Tibial artery (tissue), 4 donors: ENCODE measurements around the gene VSIG10L.

ENCODE experiments used
- DNase-seq, 2 donors: peaks; one replicate each; pipeline ENCODE4 v3.0.0-alpha.2; 2019
- H3K27ac ChIP-seq, 2 donors: fragments of 200-600 bp; sonication (generic) in 1 of 2; 1 replicate in 1 of 2; 2 replicates in 1 of 2; pipeline ENCODE4 v1.5.1; 2018 to 2019; ENCODE audit warnings: mild to moderate bottlenecking in 1 of 2
- H3K27me3 ChIP-seq, 2 donors: fragments of 200-600 bp; sonication (generic) in 1 of 2; one replicate each; pipeline versions ENCODE4 v1.5.1 to v1.6.0; 2016 to 2019
- H3K36me3 ChIP-seq, 3 donors: fragments of 200-600 bp; sonication (generic) in 2 of 3; one replicate each; pipeline ENCODE4 v1.5.1; 2016 to 2019; ENCODE audit warnings: mild to moderate bottlenecking in 2 of 3
- H3K4me1 ChIP-seq, 4 donors: fragments of 200-600 bp; sonication (generic) in 2 of 4; 1 replicate in 3 of 4; 2 replicates in 1 of 4; pipeline ENCODE4 v1.5.1; 2016 to 2019
- H3K4me3 ChIP-seq, 2 donors: fragments of 200-600 bp; sonication (generic) in 1 of 2; 1 replicate in 1 of 2; 2 replicates in 1 of 2; pipeline ENCODE4 v1.5.1; 2018 to 2019; ENCODE audit warnings: mild to moderate bottlenecking in 2 of 2
- H3K9me3 ChIP-seq, 3 donors: fragments of 200-600 bp; sonication (generic) in 1 of 3; one replicate each; pipeline ENCODE4 v1.5.1; 2016 to 2019
- intact Hi-C: fragments of 100-400 bp; cut with DNase I; formaldehyde crosslinking; loops from one replicate; pipeline ENCODE4 v1.15.0; 2023; ENCODE audit warnings: low total_unique reads
- TF ChIP-seq, protein P1 (sequence below), 2 experiments: fragments of 200-600 bp in 1 of 2; fragments of 450-650 bp in 1 of 2; IDR thresholded peaks; one replicate each; pipeline ENCODE4 v1.5.1; 2017 to 2019; ENCODE audit warnings: antibody characterized with exemption in 2 of 2, mild to moderate bottlenecking in 1 of 2, moderate library complexity in 1 of 2

VSIG10L gene

DNA sequence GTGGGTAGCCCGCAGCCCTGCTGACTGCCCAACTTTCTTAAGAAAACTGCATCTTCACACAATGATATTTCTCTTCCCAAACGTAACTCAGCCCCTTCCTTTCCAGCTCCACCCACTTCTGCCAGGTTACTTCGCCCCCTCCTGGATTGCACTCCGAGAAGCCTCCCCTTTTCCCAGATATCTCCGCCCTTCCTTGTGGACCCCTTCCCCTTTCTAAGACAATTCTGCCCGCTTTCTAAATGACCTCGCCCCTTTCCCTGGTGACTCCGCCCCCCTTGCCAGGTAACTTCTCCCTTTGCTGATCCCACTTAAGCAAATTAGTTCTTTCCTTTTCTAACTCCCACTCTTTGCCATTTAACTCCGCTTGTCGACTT, 2.6 kb downstream of the VSIG10L start:
- peak in 1 of 2 donors; percentile 72 for DNase-seq
- Histone ChIP-seq H3K4me1 (peaks cover 0 to 18% (median 11%) of the 10 kb centered on the region in 4 donors), H3K27me3 (no peaks in the 10 kb centered on the region), H3K36me3 (no peaks in the 10 kb centered on the region), H3K4me3 (peak overlapping the region; percentile 53 to 66), H3K9me3 (no peaks in the 10 kb centered on the region), H3K27ac (peak overlapping the region; percentile 83 to 89)
- intact Hi-C loops = loop anchor here (5.0 to 10.0 kb wide), 2 partner anchors 98 to 256 kb away; no protein-coding TSS in a partner anchor
- TF ChIP-seq, protein P1, sequence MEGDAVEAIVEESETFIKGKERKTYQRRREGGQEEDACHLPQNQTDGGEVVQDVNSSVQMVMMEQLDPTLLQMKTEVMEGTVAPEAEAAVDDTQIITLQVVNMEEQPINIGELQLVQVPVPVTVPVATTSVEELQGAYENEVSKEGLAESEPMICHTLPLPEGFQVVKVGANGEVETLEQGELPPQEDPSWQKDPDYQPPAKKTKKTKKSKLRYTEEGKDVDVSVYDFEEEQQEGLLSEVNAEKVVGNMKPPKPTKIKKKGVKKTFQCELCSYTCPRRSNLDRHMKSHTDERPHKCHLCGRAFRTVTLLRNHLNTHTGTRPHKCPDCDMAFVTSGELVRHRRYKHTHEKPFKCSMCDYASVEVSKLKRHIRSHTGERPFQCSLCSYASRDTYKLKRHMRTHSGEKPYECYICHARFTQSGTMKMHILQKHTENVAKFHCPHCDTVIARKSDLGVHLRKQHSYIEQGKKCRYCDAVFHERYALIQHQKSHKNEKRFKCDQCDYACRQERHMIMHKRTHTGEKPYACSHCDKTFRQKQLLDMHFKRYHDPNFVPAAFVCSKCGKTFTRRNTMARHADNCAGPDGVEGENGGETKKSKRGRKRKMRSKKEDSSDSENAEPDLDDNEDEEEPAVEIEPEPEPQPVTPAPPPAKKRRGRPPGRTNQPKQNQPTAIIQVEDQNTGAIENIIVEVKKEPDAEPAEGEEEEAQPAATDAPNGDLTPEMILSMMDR (IDR thresholded peaks at IDR 0.05) = no peak

DNA sequence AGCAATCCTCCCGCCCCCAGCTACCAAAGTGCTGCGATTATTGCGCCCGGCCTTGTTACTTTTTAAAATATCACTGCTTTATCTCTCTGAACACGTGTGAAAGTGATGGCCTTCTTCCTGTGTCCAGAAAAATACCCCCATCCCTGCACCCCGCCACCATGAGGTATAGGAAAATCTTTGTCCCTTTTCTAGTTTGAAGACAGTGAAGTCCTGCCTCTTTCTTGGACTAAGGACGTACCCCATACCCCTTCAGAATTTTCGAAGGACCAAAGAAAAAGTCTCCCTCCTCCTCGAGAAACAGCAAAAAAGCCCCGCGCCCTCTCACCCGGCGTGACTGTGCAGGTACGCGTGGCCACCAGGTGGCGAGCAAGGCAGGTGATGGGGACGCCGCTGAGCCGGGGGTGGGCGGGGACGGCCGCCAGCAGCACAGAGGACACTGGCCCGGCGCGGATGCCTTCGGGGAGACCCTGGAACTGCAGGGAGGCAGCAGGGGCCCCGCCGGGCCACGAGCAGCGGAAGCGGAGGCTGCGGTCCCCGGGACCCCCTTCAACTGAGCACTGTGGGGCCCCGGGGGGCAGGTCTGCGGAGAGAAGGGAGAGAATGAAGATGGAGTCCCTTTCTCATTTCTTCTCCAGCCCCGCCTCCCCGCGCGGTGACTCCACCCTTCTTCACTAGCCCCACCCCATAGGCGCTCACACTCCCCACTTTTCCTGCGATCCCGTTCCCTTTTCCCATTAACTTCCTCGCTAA, 3.2 kb downstream of the VSIG10L start:
- peak overlapping the region; percentile 83 to 89 for H3K27ac ChIP-seq
- intact Hi-C loops = loop anchor here (5.0 to 10.0 kb wide), 2 partner anchors 99 to 256 kb away; no protein-coding TSS in a partner anchor

DNA sequence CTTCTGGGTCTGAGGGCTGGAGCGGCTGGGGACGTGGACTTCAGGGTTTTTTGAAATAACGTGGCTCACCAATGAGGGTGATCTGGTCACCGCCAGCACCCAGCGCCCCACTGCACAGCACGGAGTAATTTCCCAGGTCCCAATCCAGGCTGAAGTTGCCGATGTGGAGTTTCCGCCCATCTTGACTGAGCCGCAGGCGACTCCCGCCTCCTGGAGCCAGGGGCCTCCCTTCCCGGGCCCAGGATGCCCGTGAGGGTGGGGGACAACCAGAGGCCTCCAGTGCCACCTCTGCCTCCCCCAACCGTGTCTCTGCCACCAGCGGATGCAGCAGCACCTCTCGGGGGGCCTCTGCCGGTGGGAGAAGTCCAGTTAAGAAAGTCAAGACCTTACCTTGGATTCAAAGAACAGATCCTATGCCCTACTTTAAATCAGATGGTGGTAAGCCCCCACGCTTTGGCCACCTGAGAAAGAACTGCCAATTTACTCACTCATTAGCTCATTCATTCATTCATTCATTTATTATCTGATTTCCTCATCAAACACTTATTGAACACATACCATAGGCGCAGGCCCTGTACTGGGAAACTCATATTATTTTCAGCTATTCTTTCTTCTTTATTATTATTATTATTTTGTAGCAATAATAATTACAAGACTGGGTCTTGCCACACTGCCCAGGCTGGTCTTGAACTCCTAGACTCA, 3.9 kb downstream of the VSIG10L start:
- no peak overlapping the region for H3K4me3 ChIP-seq
- peak overlapping the region in 1 of 2 donors; percentile 89 for H3K27ac ChIP-seq
- intact Hi-C loops = loop anchor here (5.0 to 10.0 kb wide), 2 partner anchors 99 to 257 kb away; no protein-coding TSS in a partner anchor
- no peak for DNase-seq
- TF ChIP-seq, protein P1 (IDR thresholded peaks at IDR 0.05) = no peak
- H3K4me1 ChIP-seq = peaks cover 0 to 18% (median 11%) of the 10 kb centered on the region in 4 donors
- no peaks in the 10 kb centered on the region for H3K36me3 ChIP-seq
- no peaks in the 10 kb centered on the region for H3K9me3 ChIP-seq
- no peaks in the 10 kb centered on the region for H3K27me3 ChIP-seq

More for the DNA sequence above, 3.2 kb downstream of the VSIG10L start:
- peak overlapping the region; percentile 53 to 66 for H3K4me3 ChIP-seq
- peak; percentile 87 to 92 for DNase-seq
- no peaks in the 10 kb centered on the region for H3K9me3 ChIP-seq
- TF ChIP-seq, protein P1 (IDR thresholded peaks at IDR 0.05) = peak; percentile 76 to 89
- H3K27me3 ChIP-seq = no peaks in the 10 kb centered on the region
- peaks cover 0 to 18% (median 11%) of the 10 kb centered on the region in 4 donors for H3K4me1 ChIP-seq
- H3K36me3 ChIP-seq = no peaks in the 10 kb centered on the region

DNA sequence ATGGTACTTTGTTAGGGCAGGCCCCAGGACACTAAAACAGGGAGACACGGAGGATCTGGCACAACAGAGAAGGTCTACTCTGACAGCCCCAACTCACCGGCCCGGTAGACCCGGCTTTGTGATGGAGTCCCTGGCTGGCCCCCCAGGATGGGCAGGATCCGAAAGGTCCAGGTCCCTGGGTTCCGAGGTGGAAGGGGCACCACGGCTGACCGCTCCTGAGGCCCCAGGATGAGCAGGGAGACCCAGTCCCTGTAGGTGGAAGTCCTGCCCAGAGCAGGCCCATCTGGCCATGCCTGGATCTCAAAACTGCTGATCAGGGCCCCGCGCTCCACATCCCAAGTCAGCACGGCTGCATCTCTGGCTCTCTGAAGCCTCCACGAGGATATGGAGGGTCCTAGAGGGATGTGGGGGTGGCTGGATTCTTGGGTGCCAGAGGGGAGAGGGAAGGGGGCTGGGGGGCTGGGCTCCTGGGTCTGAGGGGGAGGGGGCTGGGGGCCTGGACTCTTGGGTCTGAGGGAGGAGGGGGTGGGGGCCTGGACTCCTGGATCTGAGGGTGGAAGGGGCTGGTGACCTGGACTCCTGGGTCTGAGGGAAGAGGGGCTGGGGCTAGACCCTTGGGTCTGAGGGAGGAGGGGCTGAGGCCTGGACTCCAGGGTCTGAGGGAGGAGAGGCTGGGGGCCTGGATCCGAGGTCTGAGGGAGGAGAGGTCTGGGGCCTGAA, 4.6 kb downstream of the VSIG10L start:
- Histone ChIP-seq H3K36me3 (peaks cover 0 to 3% (median 0%) of the 10 kb centered on the region in 3 donors), H3K27ac (no peak overlapping the region), H3K4me3 (no peak overlapping the region), H3K4me1 (peaks cover 0 to 18% (median 11%) of the 10 kb centered on the region in 4 donors), H3K9me3 (no peaks in the 10 kb centered on the region), H3K27me3 (no peaks in the 10 kb centered on the region)
- DNase-seq = no peak
- intact Hi-C loops = loop anchor here (5.0 to 10.0 kb wide), 2 partner anchors 100 to 258 kb away; no protein-coding TSS in a partner anchor
- TF ChIP-seq, protein P1 (IDR thresholded peaks at IDR 0.05) = no peak

DNA sequence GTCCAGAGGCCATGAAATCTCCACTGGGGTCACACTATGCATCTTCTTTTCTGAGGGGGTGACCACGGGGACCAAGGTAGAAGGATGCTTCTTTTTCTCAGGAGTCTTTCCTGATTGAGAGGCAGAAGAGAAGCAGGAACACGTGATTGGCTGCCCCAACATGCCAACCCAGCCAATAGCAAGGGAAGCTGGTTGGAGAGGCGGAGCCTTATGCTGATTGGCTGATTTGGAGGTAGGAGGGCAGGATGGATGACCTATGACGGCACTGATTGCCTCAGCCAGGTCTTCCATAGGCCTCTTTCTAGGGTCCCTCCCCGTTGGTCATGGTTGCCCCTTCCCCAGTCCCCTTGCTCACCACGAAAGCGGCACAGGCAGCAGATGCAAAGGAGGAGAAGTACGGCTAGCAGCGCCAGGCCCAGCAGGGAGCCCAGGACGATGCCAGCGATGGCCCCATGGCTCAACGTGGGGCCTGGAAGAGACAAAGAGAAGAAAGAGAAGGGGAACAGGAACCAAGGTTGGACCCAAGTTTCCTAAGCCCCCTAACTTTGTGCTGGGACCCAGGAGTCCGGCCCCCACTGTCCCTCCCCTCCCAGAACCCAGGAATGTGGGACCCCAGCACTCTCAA, 8.0 kb downstream of the VSIG10L start:
- intact Hi-C loops = loop anchor here (10.0 kb wide), 1 partner anchor 261 kb away; no protein-coding TSS in a partner anchor
- H3K27me3 ChIP-seq = peaks cover 0 to 24% of the 10 kb centered on the region in 2 donors
- H3K4me1 ChIP-seq = peaks cover 0 to 7% (median 6%) of the 10 kb centered on the region in 4 donors
- no peak for DNase-seq
- peaks cover 0 to 10% (median 5%) of the 10 kb centered on the region in 3 donors for H3K36me3 ChIP-seq
- no peaks in the 10 kb centered on the region for H3K9me3 ChIP-seq
- TF ChIP-seq, protein P1 (IDR thresholded peaks at IDR 0.05) = no peak
- H3K4me3 ChIP-seq = no peak overlapping the region
- no peak overlapping the region for H3K27ac ChIP-seq
